GM18873 (cell line): ENCODE data around the gene PFKFB4.

Source experiments
- ATAC-seq: cut with Tn5 transposase; IDR thresholded peaks from one replicate; pipeline ENCODE4 v1.9.1; 2021; ENCODE audit warnings: mild to moderate bottlenecking, moderate library complexity, moderate number of reproducible peaks; ENCODE audit not compliant: unreplicated experiment, low FRiP score

The PFKFB4 gene

DNA sequence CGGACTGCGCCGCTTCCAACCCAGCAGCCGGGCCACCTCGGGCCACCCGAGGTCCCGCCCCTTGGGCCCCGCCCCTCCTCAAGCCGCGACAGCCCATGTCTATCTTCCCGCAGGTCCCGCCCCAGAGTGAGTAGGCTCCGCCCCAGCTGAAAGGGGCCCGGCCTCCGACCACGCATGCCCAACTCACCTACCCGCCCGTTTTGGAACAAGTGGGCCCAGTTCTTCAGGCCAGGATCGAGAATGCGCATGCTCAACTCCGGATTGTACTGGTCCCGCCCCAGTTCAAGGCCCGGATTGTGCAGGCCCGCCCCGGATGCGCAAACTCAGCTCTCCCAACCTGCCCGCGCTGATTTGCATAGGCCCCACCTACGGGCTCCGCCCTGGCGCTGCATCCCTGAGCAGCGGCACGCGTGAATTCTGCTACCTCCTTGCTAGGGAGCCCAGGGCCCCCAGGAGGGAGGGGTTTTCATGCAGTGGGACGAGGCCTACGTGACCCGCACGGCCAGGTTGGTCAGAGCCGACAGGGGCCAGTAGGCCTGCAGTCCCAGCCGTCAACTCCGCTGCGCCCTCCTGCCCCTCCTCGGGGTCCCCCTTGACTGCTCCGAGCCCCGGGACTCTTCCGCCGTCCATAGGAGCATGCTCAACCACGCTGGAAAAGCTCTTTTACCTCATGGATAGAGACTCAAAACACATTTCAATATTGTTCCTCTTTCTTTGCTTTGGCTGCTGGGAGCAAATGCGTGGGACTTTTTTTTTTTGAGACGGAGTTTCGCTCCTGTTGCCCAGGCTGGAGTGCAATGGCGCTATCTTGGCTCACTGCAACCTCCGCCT is at the start of gene PFKFB4:
TSS of gene PFKFB4 (minus strand) at position 8 of the 831 bp plus-strand sequence. CDS start 26 bp downstream, outside the sequence.
- peak; percentile 75 for ATAC-seq

DNA sequence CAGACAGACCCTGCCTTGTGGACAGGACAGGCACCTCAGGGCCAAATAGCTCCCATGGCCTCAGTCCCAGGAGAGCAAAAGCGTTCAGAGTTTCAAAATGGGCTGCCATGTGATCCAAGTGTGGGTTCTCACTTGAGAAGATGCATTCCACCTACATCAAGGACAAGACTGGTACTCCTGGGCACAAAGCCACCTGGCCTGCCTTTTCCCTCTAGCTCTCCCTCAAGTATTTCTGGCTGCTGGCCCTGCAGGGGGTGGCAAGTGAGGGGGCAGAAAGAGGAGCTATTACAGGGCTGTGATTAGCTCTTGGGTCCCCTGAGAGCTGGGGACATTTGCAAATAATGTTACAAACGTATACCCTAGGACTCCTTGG is 45.0 kb upstream of the PFKFB4 start:
- ATAC-seq, result no peak

DNA sequence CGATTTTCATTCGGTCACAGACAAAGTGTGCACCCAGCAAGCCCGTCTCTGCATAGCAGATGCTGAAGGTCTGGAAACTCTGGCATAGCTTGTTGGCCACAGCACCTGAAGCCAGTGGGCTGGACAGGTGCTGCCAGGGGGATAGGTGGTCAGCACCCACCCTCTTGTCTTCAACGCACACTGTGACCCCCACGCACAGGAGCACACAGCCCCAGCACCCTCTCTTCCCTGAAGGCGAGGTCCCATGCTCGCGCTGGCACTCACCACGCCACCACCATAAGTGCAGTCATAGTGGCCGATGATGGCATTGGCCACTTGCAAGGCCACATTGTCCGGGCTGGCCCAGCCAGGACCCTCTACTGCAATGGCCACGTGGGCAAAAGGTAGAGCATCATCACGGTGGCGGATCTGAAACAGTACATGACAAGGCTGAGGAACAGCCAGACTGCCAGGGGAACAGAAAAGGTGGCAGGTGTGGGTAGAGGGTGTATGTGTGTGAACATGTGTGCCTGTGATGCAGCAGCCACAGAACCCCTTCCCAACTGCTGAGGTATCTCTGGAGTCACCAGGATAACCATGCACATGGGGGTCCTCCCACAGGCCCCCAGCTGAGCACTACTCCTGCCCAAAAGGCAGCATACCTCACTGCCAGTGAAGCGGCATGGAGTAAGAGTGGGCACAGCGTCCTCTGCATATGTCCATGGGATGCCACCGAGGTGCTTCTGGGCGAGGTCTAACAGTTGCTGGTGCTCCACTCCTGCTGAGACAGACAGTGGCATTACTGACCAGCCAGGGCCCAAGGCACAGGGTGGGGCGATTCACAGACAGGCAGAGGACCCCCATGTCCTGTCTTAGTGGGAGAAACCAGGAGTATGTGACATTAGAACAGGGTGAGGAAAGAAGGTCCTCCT is 44.4 kb upstream of the PFKFB4 start:
- no peak for ATAC-seq

DNA sequence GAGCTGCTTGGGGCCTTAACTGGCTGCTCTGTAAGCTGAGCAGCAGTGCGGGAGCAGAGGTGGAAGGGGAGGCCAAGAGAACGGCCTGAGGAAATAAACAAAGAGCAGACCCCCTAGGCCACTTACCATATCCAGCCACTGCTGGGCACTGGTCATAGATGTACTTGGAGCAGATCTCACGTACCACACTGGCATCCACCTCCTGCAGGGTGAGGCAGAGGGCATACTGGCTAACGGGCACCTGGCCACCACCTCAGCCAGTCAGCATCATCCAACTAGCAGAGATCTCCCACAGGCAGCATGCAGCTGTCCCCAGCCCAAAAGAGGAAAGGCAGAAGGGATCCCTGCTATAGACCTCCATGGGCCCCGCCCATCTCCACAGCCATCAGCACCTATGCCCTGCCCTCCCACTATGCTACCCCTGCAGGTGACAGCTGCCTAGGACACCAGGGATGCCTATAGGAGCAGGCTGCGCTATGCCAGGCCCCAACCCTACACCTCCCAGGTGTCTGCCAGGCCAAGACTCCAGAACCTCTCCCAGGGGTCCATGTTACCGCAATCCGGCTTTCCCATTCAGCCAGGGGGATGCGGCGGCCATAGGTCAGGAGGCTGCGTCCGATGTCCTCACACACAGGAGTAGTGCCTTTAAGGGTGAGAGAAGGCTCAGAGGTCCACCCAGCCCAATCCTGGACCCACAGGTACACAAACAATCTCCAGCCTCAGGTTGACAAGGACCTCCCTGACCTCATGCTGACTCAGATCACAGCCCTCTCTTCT is 43.1 kb upstream of the PFKFB4 start:
- no peak for ATAC-seq

DNA sequence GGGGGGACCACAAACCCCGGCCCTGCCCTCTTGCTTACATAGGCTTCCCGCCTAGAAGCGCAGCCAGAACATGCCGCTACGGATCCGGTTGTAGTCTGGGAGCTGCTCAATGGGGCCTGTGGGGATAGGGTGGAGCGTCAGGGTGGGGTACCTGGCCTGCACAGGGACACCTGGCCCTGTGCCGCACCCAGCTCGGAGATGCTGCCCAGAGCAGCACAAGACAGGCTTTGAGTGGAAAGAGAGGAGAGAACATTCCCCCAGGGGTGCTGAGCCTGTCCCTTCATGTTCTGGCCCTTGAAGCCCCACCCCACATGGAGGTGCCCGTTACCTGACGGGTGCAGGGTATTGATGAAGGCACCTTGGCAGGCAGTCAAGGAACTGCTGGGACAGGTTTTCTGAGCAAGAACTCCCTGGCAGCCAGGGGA is 42.5 kb upstream of the PFKFB4 start:
- ATAC-seq, result no peak

DNA sequence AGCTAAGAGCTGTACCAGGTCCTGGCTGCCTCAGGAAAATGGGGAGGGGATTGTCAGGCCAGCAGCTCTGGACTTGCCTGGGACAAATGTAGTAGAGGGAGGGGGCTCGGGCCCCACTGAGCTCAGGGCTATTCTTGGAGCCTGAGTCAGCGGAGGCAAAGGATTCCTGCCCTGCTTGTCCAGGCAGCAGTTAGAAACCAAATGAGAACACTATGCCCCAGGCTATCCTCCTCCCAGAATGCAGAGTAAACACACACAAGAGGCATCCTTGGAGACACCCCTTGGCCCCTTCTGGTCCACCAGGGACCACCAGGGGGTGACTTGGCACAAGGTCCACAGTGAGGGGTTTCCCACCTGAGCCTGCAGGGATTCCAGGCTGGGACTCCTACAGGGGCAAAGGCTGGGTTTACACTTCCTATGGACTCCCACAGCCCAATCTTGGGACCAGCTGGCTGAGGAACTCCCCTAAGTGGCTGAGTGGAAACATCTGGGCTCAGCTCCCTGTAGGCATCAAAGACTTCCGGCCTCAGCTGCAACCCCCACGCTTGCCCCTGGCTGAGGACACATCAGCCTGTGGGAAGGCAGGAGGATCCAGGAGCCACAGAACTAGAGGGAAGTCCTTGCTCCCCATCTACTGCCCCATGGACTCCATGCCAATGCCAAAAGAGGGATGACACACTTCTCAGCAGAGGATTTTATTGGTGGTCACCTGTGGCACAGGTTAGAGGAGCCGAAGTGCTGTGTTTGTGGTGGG is 41.9 kb upstream of the PFKFB4 start:
- ATAC-seq, result no peak

DNA sequence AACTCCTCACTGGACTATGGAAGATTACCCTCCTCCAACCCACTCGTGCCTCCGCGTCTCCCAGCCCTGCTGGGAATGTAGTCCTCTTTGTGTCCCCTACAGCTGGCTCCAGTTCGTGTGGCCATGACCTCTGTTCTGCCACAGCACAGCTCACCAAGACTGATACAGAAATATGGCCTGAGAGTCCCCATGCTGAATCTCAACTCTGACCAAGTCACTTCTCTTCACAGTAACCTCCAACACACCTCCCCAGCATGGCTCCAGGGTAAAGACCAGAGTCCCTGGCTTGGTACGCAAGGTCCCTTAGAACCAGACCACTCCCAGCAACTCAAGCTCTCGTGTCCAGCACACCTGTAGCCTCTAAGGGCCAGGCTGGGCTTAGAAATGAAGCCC is 40.8 kb upstream of the PFKFB4 start:
- ATAC-seq, result no peak

DNA sequence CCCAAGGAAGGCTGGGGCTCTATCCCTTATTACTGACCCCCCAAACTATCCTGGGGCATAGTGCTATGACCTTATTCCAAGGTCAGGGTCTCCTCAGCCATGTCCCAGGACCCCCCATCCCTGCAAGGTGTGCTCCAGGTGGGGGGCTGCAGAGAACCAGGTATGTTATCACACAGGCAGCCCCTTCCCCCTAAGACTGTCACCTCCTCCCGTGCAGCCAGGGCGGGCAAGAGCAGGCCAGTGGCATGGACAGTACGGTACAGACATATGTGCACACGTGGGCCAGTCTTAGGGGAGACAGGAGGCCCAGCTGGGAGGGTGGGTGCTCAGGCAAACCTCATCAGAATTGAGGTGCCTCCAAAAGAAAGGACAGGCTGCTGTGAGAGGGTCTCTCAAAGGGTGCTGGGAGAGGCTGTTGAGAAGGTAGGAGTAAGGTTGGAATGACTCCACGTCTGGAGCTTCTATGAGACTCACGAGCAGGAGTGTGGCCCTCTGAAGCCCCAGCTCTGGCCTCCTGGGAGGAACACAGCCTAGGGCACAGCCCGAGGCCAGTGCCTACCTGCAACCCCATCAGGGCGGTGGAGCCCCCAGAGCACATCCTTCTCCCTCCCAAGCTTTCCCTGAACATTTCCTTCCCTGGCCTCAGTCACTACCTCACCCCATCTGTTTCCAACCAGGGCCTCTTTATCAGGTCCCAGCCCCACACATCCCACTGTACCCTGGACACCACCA is 40.2 kb upstream of the PFKFB4 start:
- ATAC-seq, result no peak

DNA sequence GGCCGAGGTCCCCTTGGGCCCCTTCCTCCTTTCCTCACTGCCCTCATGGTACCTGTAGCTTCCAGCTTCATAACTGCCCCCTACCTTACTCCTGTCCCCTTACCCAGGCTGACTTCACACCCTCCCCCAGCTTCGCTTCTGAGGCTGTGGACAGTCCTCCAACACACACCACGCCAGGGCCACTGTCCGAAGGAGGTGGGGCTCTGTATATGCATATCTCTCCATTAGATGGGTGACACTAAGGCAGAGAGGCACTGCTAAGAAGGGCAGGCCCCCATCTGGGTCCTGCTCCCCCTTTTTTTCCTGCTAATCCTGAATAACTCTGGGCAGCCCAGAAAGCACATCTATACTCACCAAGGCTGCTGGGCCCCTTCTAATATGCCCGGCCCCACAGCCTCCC is 39.6 kb upstream of the PFKFB4 start:
- ATAC-seq, result no peak

DNA sequence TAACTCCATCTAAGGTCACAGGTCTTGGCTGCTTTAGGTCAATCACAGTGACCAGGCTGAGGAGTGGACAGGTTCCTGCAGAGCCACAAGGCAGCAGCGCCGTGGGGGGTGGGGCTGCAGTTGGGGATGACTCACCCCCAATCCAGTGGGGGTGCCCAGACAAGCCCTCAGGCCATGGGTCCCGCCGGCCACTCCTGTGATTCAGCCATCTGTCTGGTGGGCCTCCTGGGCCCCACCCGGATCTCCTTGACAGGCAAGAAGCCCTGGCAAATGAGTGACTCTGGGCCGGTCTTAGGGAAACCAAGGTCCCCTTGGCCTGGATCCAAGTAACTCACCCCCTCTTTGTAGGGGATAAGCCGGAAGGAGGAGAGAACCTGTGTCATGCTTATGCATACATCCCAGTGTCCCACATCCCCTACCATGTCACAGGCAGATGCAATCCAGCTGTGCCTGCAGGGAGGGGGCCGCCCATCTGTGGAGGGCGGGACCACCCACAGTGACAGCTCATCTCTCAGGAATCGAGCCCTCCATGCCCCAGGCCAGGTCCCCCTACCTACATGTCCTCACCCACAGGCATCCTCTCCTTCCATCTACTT is 39.0 kb upstream of the PFKFB4 start:
- no peak for ATAC-seq

DNA sequence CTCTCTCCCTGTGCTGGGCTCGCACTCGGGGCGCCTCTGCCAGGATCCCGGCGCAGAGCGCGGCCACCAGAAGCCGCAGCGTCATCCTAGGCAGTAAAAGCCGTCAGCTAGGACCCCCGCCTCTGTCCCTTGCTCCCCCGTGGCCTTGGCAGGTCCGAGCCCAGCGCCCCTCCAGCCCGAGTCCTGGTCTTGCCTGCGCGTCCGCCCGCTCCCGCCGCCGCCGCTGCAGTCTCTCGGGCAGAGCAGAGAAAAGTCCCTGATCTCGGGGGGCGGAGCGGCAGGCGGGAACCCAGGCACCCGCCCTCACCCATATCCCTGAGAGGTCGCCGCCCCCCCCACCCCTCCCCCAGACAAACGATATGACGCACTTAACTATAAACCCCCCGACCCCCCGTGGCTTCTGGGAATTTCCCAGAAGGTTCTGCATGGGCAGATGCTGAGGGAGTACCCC is 38.5 kb upstream of the PFKFB4 start, which contains the start of gene COL7A1:
TSS of gene COL7A1 (minus strand) at position 255 of the 451 bp plus-strand sequence. CDS start at position 85, 170 bp downstream.
- no peak for ATAC-seq

DNA sequence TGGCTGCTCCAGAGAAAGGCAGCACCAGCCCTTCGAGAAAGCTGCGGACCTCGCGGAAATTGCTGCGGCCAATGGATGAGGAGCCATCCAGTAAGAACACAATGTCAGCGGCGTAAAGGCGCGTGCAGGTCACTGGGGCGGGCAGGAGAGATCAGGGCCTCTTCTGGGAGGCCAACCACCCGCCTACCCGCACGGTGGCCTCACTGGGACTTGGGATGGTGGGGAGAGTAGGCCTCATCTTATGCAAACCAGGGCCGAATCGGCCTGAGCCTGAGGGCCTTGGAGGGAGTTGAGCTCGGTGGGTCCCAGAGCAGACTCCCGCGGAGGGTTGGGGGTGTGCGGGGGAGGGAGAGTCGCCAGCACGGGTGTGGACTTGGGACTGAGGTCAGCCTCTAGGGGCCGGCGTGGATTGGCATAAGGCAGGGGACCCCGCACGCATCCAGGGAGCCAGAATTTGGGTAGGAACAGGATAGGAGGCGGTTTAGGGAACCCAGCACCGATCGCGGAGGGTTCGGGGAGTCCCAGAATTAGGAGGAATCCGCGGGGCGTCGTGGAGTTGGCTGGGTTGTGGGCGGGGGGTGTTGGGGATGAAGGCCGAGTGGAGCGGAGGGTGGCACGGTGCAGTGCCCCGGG is 37.9 kb upstream of the PFKFB4 start:
- no peak for ATAC-seq

DNA sequence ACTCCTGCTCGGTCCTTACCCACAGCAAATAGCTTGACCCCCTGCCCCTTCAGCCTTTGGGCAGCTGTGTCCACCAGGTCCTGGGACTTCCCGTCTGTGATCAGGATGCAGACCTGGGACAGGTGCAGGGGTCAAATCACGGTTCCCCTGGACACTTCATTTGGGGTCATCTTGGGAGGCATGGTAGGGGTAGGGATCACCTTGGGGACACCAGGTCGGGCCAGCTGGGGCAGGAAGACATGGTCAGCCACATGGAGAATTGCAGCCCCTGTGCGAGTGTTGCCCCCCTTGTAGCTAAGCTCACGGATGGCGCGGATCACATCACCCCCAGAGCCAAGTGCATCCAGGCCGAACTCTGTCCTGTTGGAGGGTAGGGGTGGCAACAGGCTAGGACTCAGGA is 36.7 kb upstream of the PFKFB4 start:
- no peak for ATAC-seq

DNA sequence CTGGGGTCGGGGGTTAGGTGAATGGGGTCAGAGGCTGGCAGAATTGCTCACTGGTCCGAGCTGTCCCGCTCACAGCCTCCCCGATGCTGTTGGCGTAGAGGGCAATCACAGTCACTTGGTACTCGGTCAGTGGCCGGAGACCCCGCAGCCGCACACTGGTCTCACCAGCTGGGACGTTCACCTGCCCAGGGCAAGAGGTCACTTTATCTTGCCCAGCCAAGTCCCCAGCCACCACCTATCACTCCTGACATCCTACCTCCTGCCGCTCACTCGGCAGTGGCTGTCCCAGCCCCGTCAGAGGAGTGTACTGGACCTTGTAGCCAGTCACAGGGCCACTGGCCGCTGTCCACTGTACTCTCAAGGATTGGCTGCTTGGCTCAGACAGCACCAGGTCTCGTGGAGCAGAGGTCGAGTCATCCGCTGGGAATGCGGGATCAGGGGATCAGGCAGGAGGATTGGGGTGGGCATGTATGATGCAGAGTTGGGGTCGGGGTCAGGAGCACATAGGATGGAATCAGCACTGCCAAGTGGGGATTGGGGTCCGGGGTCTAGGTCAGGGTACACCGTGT is 36.0 kb upstream of the PFKFB4 start:
- ATAC-seq, result no peak

DNA sequence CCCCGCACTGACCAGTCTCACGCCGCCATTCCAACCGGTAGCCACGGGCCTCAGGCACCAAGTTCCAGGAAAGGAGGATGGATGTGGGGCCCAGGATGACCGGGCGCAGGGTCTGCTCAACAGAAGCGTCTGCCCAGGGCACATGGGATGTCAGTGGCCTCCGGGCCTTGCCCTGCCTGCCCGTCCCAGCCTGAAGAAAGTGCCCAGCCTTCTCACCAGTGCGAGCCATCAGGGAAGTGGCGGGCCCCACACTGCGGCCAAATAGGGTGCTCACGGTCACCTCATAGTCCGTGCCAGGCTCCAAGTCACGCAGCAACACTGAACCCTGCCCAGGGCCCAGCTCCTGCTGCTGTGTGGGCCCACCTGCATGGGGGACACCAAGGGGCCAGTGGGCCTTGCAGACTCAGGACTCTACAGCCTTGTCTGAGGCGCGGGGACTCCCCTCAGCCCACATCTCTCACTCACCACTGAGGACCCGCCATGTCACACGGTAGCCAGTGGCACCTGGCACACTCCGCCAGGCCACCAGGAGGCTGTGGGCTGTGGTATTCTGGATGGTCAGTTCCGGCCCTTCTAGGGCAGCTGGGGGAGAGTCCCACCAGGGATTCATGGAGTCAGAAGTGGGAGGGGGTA is 35.4 kb upstream of the PFKFB4 start:
- no peak for ATAC-seq

DNA sequence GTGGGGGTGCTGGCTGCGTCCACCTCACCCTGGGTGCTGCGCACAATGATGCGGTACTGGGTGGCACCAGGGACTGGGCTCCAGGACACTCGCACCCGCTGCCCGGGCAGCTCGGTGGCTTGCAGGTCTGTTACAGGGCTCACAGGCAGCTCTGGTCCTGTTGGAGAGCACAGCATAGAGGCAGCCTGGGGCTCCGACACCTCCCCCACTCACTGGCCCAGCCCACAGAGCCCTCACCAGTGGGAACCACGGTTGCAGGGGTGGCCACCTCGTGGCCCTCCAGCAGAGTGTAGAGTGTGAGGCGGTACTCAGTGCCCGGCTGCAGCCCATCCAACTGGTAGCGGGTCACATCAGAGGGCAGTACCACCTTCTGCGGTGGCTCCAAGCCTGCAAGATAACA is 34.8 kb upstream of the PFKFB4 start:
- no peak for ATAC-seq

DNA sequence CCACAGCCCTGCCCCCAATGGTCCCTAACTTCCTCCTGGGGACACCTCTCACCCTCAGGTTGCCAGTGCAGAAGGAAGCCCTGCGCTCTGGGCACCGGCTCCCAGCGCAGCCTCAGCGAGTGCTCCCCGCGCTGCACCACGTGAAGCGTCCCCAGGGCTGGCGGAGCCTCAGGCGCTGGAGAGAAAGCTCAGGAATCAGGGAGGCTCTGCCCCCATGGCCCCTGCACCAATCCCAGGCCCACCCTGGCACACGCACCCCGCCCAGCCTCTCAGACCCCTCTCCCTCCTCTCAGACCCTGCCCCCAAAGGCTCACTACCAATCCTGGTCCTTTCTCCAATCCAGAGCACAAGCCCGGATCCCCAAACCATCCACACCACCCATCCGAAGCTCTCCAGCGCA is 31.6 kb upstream of the PFKFB4 start:
- ATAC-seq, result no peak

DNA sequence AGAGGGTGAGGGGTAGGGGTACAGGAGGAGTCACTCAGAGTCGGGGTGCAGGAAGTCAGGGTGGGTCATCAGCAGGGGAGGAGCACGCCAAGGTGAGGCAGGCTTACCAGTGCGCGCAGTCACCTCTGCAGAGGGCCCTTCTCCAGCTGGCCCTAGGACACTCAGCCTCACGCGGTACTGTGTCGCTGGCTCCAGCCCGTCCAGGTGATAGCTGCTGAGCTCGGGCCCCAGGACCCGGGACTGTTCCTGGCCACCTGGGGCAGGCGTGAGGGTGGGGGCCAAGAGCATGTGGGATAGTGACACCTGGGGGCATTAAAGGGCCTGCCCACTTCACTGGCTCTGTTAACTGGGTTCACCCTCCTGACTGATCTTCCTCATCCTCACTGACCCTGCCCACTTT is 31.1 kb upstream of the PFKFB4 start:
- ATAC-seq, result no peak
